H7 (cell line): ENCODE results near the gene KRT78. TPM values are rescaled to one million over a fixed set of nuclear protein-coding genes. Genes with fewer than 3 reads are reported as not detected.

ENCODE experiments used
- DNase-seq: peaks from one replicate; pipeline ENCODE4 v3.0.0; 2012
- H3K27me3 ChIP-seq: 2 replicates; pipeline ENCODE4 v1.6.0; 2011; ENCODE audit warnings: mild to moderate bottlenecking, low read length; ENCODE audit not compliant: control insufficient read depth, insufficient read depth
- H3K36me3 ChIP-seq: replicated peaks from 2 replicates; pipeline ENCODE4 v1.5.1; 2011; ENCODE audit warnings: low read length; ENCODE audit not compliant: control insufficient read depth, insufficient read depth
- H3K4me3 ChIP-seq: 2 replicates; pipeline ENCODE4 v1.5.1; 2011; ENCODE audit warnings: low read depth, mild to moderate bottlenecking, control low read depth, low read length, moderate library complexity; ENCODE audit not compliant: insufficient read depth
- total RNA-seq: library from RNA; depleted of rRNA; stranded (reverse); fragments of >200 nt; shearing (Covaris generic); gene quantifications from 2 replicates; pipeline ENCODE4 v1.2.3, GENCODE V29; 2014

KRT78 gene
- total RNA-seq, 1 experiment from 2014 or later = not detected

- DNase-seq = no peak
- H3K4me3 ChIP-seq = no peak overlapping the region
- H3K36me3 ChIP-seq = no peaks in the 10 kb centered on the region
- peaks cover 7% of the 10 kb centered on the region for H3K27me3 ChIP-seq
Observed at GRCh38 chr12:52876372-52876771, 27.6 kb upstream of the KRT78 start.

GRCh38 chr12:52874573-52875435, 26.0 kb upstream of the KRT78 start:
- peaks cover 7% of the 10 kb centered on the region for H3K27me3 ChIP-seq
- peak overlapping the region; percentile 37 for H3K4me3 ChIP-seq
- no peaks in the 10 kb centered on the region for H3K36me3 ChIP-seq
- DNase-seq = no peak

- Histone ChIP-seq H3K27me3 (peaks cover 7% of the 10 kb centered on the region), H3K4me3 (peak overlapping the region; percentile 41), H3K36me3 (no peaks in the 10 kb centered on the region)
- peak; percentile 95 for DNase-seq
Observed at GRCh38 chr12:52873832-52874572, 25.2 kb upstream of the KRT78 start.

- DNase-seq = no peak
- peak overlapping the region; percentile 41; the same call in 1 of the 2 replicates for H3K4me3 ChIP-seq
- no peaks in the 10 kb centered on the region for H3K36me3 ChIP-seq
- peaks cover 7% of the 10 kb centered on the region for H3K27me3 ChIP-seq
Observed at GRCh38 chr12:52873513-52873831, 24.7 kb upstream of the KRT78 start.

- Histone ChIP-seq H3K27me3 (peaks cover 7% of the 10 kb centered on the region), H3K4me3 (no peak overlapping the region), H3K36me3 (no peaks in the 10 kb centered on the region)
- no peak for DNase-seq
Observed at GRCh38 chr12:52872644-52873389, 24.0 kb upstream of the KRT78 start.

GRCh38 chr12:52871291-52872039, 22.7 kb upstream of the KRT78 start:
- no peak for DNase-seq
- no peaks in the 10 kb centered on the region for H3K36me3 ChIP-seq
- H3K27me3 ChIP-seq = peaks cover 7% of the 10 kb centered on the region
- H3K4me3 ChIP-seq = no peak overlapping the region

GRCh38 chr12:52870361-52871290, 21.8 kb upstream of the KRT78 start:
- H3K4me3 ChIP-seq = no peak overlapping the region
- DNase-seq = peak; percentile 95
- peaks cover 7% of the 10 kb centered on the region for H3K27me3 ChIP-seq
- no peaks in the 10 kb centered on the region for H3K36me3 ChIP-seq

GRCh38 chr12:52867642-52868041, 18.8 kb upstream of the KRT78 start:
- no peak overlapping the region for H3K4me3 ChIP-seq
- DNase-seq = peak; percentile 79
- H3K27me3 ChIP-seq = no peaks in the 10 kb centered on the region
- H3K36me3 ChIP-seq = no peaks in the 10 kb centered on the region

GRCh38 chr12:52867152-52867551, 18.4 kb upstream of the KRT78 start:
- DNase-seq = no peak

GRCh38 chr12:52865090-52865944, 16.5 kb upstream of the KRT78 start:
- peak; percentile 92 for DNase-seq

More at GRCh38 chr12:52867152-52867551, 18.4 kb upstream of the KRT78 start:
- Histone ChIP-seq H3K4me3 (no peak overlapping the region), H3K36me3 (no peaks in the 10 kb centered on the region), H3K27me3 (no peaks in the 10 kb centered on the region)

GRCh38 chr12:52862023-52862422, 13.2 kb upstream of the KRT78 start:
- no peaks in the 10 kb centered on the region for H3K36me3 ChIP-seq
- no peak for DNase-seq
- no peak overlapping the region for H3K4me3 ChIP-seq
- H3K27me3 ChIP-seq = no peaks in the 10 kb centered on the region

More at GRCh38 chr12:52865090-52865944, 16.5 kb upstream of the KRT78 start:
- Histone ChIP-seq H3K27me3 (no peaks in the 10 kb centered on the region), H3K4me3 (no peak overlapping the region), H3K36me3 (no peaks in the 10 kb centered on the region)

GRCh38 chr12:52861511-52861910, 12.7 kb upstream of the KRT78 start:
- no peaks in the 10 kb centered on the region for H3K27me3 ChIP-seq
- no peak for DNase-seq
- H3K36me3 ChIP-seq = no peaks in the 10 kb centered on the region
- no peak overlapping the region for H3K4me3 ChIP-seq
